Vagina (tissue), 2 donors: Measurements from ENCODE around the gene C4orf46. TPM values are rescaled to one million over a fixed set of nuclear protein-coding genes. Genes with fewer than 3 reads are reported as not detected.

Experiments
- DNase-seq, 2 donors: peaks; one replicate each; pipeline ENCODE4 v3.0.0-alpha.2; 2017; ENCODE audit errors: extremely low spot score in 2 of 2
- H3K27ac ChIP-seq: fragments of 200-600 bp; sonication (generic); one replicate; pipeline ENCODE4 v1.5.1; 2019
- H3K27me3 ChIP-seq: fragments of 200-600 bp; sonication (generic); one replicate; pipeline ENCODE4 v1.5.1; 2019
- H3K36me3 ChIP-seq, 2 donors: fragments of 200-600 bp; sonication (generic); one replicate each; pipeline ENCODE4 v1.5.1; 2017 to 2019
- H3K4me1 ChIP-seq: fragments of 200-600 bp; sonication (generic); one replicate; pipeline ENCODE4 v1.5.1; 2019
- H3K4me3 ChIP-seq, 2 donors: fragments of 200-600 bp; sonication (generic); 1 replicate in 1 of 2; 2 replicates in 1 of 2; pipeline ENCODE4 v1.5.1; 2016 to 2019
- H3K9me3 ChIP-seq: fragments of 200-600 bp; sonication (generic); one replicate; pipeline ENCODE4 v1.5.1; 2019
- CTCF ChIP-seq, 3 experiments: fragments of 450-650 bp in 2 of 3; fragments of 200-600 bp in 1 of 3; sonication (generic) in 1 of 3; IDR thresholded peaks; one replicate each; pipeline ENCODE4 v1.5.1; 2017 to 2019; ENCODE audit warnings: antibody characterized with exemption in 3 of 3, mild to moderate bottlenecking in 2 of 3, moderate library complexity in 2 of 3
- POLR2A ChIP-seq, 2 donors: fragments of 450-650 bp; IDR thresholded peaks; one replicate each; pipeline ENCODE4 v1.6.1; 2017; ENCODE audit warnings: antibody characterized with exemption in 2 of 2, mild to moderate bottlenecking in 2 of 2, moderate library complexity in 2 of 2
- POLR2AphosphoS5 ChIP-seq, 2 donors: sonication (generic); formaldehyde crosslinking; IDR thresholded peaks; one replicate each; pipeline ENCODE4 v1.9.0; 2017; ENCODE audit warnings: antibody characterized with exemption in 2 of 2, mild to moderate bottlenecking in 2 of 2, low read depth in 1 of 2; ENCODE audit not compliant: insufficient read depth in 1 of 2
- intact Hi-C: fragments of 100-400 bp; cut with DNase I; formaldehyde crosslinking; loops from one replicate; pipeline ENCODE4 v1.15.1; 2023
- total RNA-seq: library from RNA; depleted of rRNA; stranded (reverse); fragments of >200 nt; gene quantifications from one replicate; pipeline ENCODE4 v1.2.3, GENCODE V29; 2016

Gene C4orf46
- total RNA-seq, 1 donor from 2014 or later, result 5.9 TPM

DNA sequence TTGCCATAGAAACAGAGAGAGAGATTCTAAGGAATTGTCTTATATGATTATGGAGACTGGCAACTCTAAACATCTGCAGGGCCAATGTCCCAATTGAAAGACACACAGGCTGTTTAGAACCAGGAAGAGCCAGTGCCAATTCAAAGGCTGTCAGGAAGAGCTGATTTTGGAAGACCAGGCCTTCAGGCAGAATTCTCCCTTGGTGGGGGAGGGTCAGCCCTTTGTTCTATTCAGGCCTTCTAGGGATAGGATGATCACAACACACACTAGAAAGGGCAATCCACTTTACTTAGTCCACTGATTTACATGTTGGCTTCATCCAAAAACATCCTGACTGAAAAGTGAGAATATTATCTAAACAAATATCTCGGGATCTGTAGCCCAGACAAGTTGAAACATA lies 15.2 kb downstream of the C4orf46 start:
- no peaks in the 10 kb centered on the region for H3K9me3 ChIP-seq
- no peak overlapping the region for H3K27ac ChIP-seq
- DNase-seq, result no peak
- no peaks in the 10 kb centered on the region for H3K27me3 ChIP-seq
- no peak for TF ChIP-seq POLR2A (IDR thresholded peaks at IDR 0.05)
- no peak for TF ChIP-seq POLR2AphosphoS5 (IDR thresholded peaks at IDR 0.05; ENCODE audit: insufficient read depth in 1 of 2, low read depth in 1 of 2)
- TF ChIP-seq CTCF (IDR thresholded peaks at IDR 0.05), result no peak
- intact Hi-C loops, result no loop called here
- H3K4me1 ChIP-seq, result no peaks in the 10 kb centered on the region
- no peaks in the 10 kb centered on the region for H3K36me3 ChIP-seq
- no peak overlapping the region for H3K4me3 ChIP-seq

DNA sequence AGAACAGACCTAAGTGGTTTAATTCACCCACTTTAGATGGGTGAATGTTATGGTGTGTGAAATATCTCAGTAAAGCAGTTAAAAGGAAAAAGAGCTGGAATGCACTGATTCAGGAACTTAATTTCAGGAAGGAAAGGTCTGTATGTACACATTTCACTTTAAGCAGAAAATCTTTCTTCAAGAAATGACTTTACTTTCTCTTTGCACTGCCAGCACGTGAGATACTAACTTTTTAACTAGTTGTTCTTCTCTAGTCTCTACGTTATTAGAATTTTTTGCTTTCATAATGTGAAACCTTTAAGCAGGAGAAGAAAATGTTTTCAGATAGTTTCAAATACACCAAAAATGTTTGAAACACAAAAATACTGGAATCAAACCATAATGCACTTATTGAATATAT lies 18.8 kb downstream of the C4orf46 start:
- intact Hi-C loops, result no loop called here

DNA sequence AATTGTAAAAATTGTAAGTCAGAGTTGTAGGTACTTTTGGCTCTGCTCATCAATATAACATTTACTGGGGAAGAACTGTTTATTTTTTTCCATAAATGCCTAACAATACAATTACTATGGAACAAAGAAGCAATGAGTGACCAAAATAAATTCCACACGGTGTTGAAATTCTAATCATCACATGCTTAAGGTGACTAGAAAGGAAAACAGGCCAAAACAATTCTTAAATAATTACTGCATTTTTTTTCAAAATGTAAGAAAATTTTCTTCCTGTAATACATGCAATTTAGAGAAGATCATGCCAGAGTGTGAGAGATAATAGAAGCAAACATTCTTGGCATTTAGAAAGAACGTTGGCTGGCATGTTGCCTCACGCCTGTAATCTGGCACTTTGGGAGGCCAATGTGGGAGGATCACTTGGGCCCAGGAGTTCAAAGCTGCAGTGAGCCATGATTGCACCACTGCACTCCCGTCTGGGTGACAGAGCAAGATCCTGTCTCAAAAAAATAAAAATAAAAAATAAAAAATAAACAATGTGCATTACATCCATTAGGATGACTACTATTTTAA lies 22.5 kb downstream of the C4orf46 start:
- Histone ChIP-seq H3K27ac (no peak overlapping the region), H3K36me3 (no peaks in the 10 kb centered on the region), H3K4me3 (no peak overlapping the region), H3K9me3 (no peaks in the 10 kb centered on the region), H3K27me3 (no peaks in the 10 kb centered on the region), H3K4me1 (no peaks in the 10 kb centered on the region)
- TF ChIP-seq CTCF (IDR thresholded peaks at IDR 0.05) (no peak), POLR2AphosphoS5 (IDR thresholded peaks at IDR 0.05; ENCODE audit: insufficient read depth in 1 of 2, low read depth in 1 of 2) (no peak), POLR2A (IDR thresholded peaks at IDR 0.05) (no peak)
- intact Hi-C loops, result no loop called here
- no peak for DNase-seq

More for the DNA sequence above, 18.8 kb downstream of the C4orf46 start:
- H3K4me3 ChIP-seq, result no peak overlapping the region
- no peaks in the 10 kb centered on the region for H3K9me3 ChIP-seq
- no peak for DNase-seq
- H3K36me3 ChIP-seq, result no peaks in the 10 kb centered on the region
- no peaks in the 10 kb centered on the region for H3K4me1 ChIP-seq
- TF ChIP-seq CTCF (IDR thresholded peaks at IDR 0.05), result no peak
- no peak for TF ChIP-seq POLR2AphosphoS5 (IDR thresholded peaks at IDR 0.05; ENCODE audit: insufficient read depth in 1 of 2, low read depth in 1 of 2)
- no peak for TF ChIP-seq POLR2A (IDR thresholded peaks at IDR 0.05)
- H3K27ac ChIP-seq, result no peak overlapping the region
- no peaks in the 10 kb centered on the region for H3K27me3 ChIP-seq

GRCh38 chr4:158644760-158645159 lies 26.9 kb downstream of the C4orf46 start:
- H3K36me3 ChIP-seq, result no peaks in the 10 kb centered on the region
- intact Hi-C loops, result no loop called here
- no peaks in the 10 kb centered on the region for H3K9me3 ChIP-seq
- H3K27me3 ChIP-seq, result no peaks in the 10 kb centered on the region
- no peaks in the 10 kb centered on the region for H3K4me1 ChIP-seq
- DNase-seq, result no peak
- no peak overlapping the region for H3K27ac ChIP-seq
- H3K4me3 ChIP-seq, result no peak overlapping the region
- TF ChIP-seq CTCF (IDR thresholded peaks at IDR 0.05), result no peak
- no peak for TF ChIP-seq POLR2AphosphoS5 (IDR thresholded peaks at IDR 0.05; ENCODE audit: insufficient read depth in 1 of 2, low read depth in 1 of 2)
- TF ChIP-seq POLR2A (IDR thresholded peaks at IDR 0.05), result no peak

GRCh38 chr4:158644356-158644755 lies 27.3 kb downstream of the C4orf46 start:
- H3K27ac ChIP-seq, result no peak overlapping the region
- H3K4me3 ChIP-seq, result no peak overlapping the region
- intact Hi-C loops, result no loop called here
- no peaks in the 10 kb centered on the region for H3K4me1 ChIP-seq
- no peaks in the 10 kb centered on the region for H3K36me3 ChIP-seq
- H3K9me3 ChIP-seq, result no peaks in the 10 kb centered on the region
- DNase-seq, result no peak
- TF ChIP-seq POLR2A (IDR thresholded peaks at IDR 0.05) (no peak), CTCF (IDR thresholded peaks at IDR 0.05) (no peak), POLR2AphosphoS5 (IDR thresholded peaks at IDR 0.05; ENCODE audit: insufficient read depth in 1 of 2, low read depth in 1 of 2) (no peak)
- H3K27me3 ChIP-seq, result no peaks in the 10 kb centered on the region
